SJCRH30 (cell line): ENCODE measurements around the gene ETV3. TPM values are rescaled to one million over a fixed set of nuclear protein-coding genes. Genes with fewer than 3 reads are reported as not detected.

Experiments used
- DNase-seq, 2 experiments: peaks; one replicate each; pipeline ENCODE4 v3.0.0-alpha.2; 2015 to 2020
- H3K27ac ChIP-seq: fragments of 250-450 bp; sonication (Bioruptor Pico); 2 replicates; pipeline ENCODE4 v1.5.1; 2020; ENCODE audit warnings: mild to moderate bottlenecking, moderate library complexity
- H3K27me3 ChIP-seq: fragments of 250-450 bp; sonication (Bioruptor Pico); 2 replicates; pipeline ENCODE4 v1.5.1; 2020; ENCODE audit warnings: mild to moderate bottlenecking, moderate library complexity
- H3K36me3 ChIP-seq: fragments of 250-450 bp; sonication (Bioruptor Pico); 2 replicates; pipeline ENCODE4 v1.5.1; 2020; ENCODE audit warnings: mild to moderate bottlenecking, moderate library complexity
- H3K4me1 ChIP-seq: fragments of 250-450 bp; sonication (Bioruptor Pico); 2 replicates; pipeline ENCODE4 v1.5.1; 2020; ENCODE audit warnings: mild to moderate bottlenecking, moderate library complexity
- H3K4me3 ChIP-seq: fragments of 250-450 bp; sonication (Bioruptor Pico); 2 replicates; pipeline ENCODE4 v1.5.1; 2020; ENCODE audit warnings: mild to moderate bottlenecking, moderate library complexity
- H3K9me3 ChIP-seq: fragments of 250-450 bp; sonication (Bioruptor Pico); replicated peaks from 2 replicates; pipeline ENCODE4 v1.5.1; 2020; ENCODE audit warnings: mild to moderate bottlenecking, moderate library complexity
- total RNA-seq: library from RNA; depleted of rRNA; stranded (reverse); fragments of >200 nt; shearing (Covaris generic); gene quantifications from 2 replicates; pipeline ENCODE4 v1.2.3, GENCODE V29; 2014

ETV3 gene
- total RNA-seq, 1 experiment from 2014 or later, result 12.5 TPM

DNA sequence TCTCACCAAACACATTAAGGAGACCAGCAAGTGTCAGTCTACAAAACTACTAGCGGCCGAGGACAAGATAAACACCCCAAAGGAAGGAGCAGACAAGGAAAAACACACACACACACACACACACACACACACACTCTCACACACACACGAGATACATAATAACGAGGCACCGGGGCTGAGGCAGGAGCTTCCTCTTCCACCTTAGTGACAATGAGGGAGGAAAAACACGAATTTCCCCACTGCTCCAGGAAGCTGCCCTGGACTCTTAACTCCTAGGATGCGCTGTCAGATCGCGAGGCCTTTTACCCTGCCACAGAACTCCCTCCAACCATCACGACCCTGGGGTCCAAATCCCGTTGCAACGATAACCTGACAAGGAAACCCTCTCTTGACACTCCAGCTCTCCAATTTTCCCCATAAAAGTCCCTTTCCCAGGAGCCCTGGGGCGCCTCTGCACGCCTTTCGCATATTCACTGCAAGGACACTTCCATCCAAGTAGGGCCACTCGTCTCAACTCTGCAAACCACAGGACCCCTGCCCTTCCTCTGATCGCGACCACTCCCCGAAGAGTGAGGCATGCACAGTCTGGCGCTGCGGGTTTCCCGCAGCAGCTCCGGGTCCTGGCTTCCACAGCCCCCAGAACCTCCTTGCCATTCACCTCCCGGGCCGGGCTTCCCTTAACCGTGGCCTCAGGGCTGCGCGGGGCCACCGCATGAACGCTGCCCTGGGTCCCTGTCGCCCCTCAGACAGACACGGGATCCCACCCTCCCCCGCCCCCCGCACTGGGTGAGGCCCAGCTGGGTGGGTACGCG, 581 bp downstream of the ETV3 start:
- Histone ChIP-seq H3K27me3 (no peaks in the 10 kb centered on the region), H3K4me3 (peak overlapping the region; percentile 79), H3K36me3 (peaks cover 27% of the 10 kb centered on the region), H3K4me1 (0 out of 2 replicates have a peak, but pooled peaks cover 4% of the 10 kb centered on the region), H3K27ac (peak overlapping the region; percentile 78), H3K9me3 (no peaks in the 10 kb centered on the region)
- no peak for DNase-seq

DNA sequence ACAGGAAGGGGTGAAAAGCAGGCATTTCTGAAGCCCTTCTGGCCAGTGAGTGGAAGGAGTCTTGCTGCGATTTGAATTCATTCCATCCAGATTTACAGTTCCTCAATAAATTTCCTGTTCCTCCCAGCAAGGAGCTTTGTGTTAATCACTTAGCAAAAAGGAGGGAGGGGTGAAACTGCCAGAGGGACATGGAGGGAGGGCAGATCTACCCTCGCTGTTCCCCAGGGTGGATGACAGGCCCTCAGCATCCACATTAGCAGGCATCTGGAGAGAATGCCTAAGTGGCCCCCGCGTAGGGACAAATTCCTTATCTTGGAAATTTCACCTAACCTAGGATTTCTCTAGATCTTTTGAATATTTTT, 1.2 kb downstream of the ETV3 start:
- no peaks in the 10 kb centered on the region for H3K9me3 ChIP-seq
- peak overlapping the region; percentile 79 for H3K4me3 ChIP-seq
- DNase-seq, result no peak
- H3K36me3 ChIP-seq, result peaks cover 30% of the 10 kb centered on the region
- H3K27ac ChIP-seq, result no peak overlapping the region
- 0 out of 2 replicates have a peak, but pooled peaks cover 4% of the 10 kb centered on the region for H3K4me1 ChIP-seq
- H3K27me3 ChIP-seq, result no peaks in the 10 kb centered on the region

- H3K4me1 ChIP-seq, result 0 out of 2 replicates have a peak, but pooled peaks cover 4% of the 10 kb centered on the region
- H3K36me3 ChIP-seq, result peaks cover 38% of the 10 kb centered on the region
- DNase-seq, result no peak
- no peaks in the 10 kb centered on the region for H3K9me3 ChIP-seq
- H3K4me3 ChIP-seq, result no peak overlapping the region
- H3K27ac ChIP-seq, result no peak overlapping the region
- no peaks in the 10 kb centered on the region for H3K27me3 ChIP-seq
Measured at GRCh38 chr1:157136133-157136532, 2.1 kb downstream of the ETV3 start.

DNA sequence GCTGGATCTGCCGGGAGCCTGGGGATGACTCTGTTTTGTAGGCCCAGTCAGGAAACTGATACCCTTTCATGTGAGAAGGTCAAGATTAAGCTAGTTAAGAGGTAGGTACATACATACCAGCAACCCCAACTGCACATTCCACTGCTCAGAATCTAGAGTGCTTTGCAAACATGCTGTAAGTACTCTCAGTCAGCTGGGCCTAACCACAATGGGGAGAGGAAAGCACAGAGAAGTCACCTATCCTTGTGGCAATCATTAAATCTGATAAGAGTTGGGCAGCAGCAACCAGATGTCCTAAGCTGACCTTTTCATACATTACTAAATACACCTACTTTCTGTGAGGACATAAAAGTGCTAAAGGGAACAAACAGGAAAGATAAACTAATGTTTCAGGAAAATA, 2.5 kb downstream of the ETV3 start:
- peaks cover 43% of the 10 kb centered on the region for H3K36me3 ChIP-seq
- H3K4me3 ChIP-seq, result no peak overlapping the region
- DNase-seq, result no peak

DNA sequence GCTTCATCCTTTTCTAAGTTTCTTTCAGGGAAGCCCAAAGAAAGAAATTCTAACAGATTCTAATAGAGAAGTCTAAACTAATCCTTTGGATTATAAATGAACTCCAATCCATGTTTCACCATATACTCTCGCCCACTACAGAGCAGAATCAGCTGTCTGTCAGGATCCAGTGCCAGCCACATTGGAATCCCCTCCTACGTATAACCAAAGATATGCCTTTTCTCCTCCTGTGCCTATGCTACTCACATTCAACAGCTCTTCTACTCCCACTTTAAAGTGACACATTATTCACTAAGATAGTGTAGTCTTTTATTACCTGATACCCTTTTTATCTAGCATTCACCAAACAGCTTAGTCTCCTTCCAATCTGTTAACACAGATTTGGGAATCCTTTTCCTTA, 3.1 kb downstream of the ETV3 start:
- Histone ChIP-seq H3K27me3 (no peaks in the 10 kb centered on the region), H3K9me3 (no peaks in the 10 kb centered on the region), H3K27ac (no peak overlapping the region), H3K36me3 (peaks cover 49% of the 10 kb centered on the region), H3K4me1 (0 out of 2 replicates have a peak, but pooled peaks cover 4% of the 10 kb centered on the region), H3K4me3 (no peak overlapping the region)
- no peak for DNase-seq

More for the DNA sequence above, 2.5 kb downstream of the ETV3 start:
- Histone ChIP-seq H3K4me1 (0 out of 2 replicates have a peak, but pooled peaks cover 4% of the 10 kb centered on the region), H3K27me3 (no peaks in the 10 kb centered on the region), H3K27ac (no peak overlapping the region), H3K9me3 (no peaks in the 10 kb centered on the region)

DNA sequence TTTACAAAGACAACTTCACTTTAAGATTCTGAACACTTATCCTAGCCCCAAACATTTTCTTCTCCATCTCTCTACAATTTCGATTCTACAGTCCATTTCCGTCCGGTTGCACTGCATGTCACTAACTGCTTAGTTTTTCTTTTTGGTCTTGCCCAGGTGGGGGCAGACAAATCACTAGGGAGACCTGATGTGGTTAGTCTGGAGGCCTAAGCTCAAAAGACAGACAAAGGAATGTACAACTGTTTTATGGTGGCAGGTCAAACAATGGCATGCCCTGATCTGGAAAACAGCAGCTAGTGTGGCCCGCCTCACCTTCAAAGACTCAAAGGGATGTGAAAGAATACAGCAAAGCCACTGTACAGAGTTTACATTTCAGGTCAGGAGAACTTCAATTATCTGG, 3.8 kb downstream of the ETV3 start:
- Histone ChIP-seq H3K9me3 (no peaks in the 10 kb centered on the region), H3K4me3 (no peak overlapping the region), H3K4me1 (0 out of 2 replicates have a peak, but pooled peaks cover 4% of the 10 kb centered on the region), H3K27ac (no peak overlapping the region), H3K27me3 (no peaks in the 10 kb centered on the region), H3K36me3 (peaks cover 51% of the 10 kb centered on the region)
- DNase-seq, result no peak

- H3K4me1 ChIP-seq, result no peaks in the 10 kb centered on the region
- DNase-seq, result no peak
- H3K27me3 ChIP-seq, result no peaks in the 10 kb centered on the region
- H3K36me3 ChIP-seq, result peaks cover 56% of the 10 kb centered on the region
- no peak overlapping the region for H3K4me3 ChIP-seq
- no peak overlapping the region for H3K27ac ChIP-seq
- no peaks in the 10 kb centered on the region for H3K9me3 ChIP-seq
Measured at GRCh38 chr1:157133426-157133825, 4.8 kb downstream of the ETV3 start.

DNA sequence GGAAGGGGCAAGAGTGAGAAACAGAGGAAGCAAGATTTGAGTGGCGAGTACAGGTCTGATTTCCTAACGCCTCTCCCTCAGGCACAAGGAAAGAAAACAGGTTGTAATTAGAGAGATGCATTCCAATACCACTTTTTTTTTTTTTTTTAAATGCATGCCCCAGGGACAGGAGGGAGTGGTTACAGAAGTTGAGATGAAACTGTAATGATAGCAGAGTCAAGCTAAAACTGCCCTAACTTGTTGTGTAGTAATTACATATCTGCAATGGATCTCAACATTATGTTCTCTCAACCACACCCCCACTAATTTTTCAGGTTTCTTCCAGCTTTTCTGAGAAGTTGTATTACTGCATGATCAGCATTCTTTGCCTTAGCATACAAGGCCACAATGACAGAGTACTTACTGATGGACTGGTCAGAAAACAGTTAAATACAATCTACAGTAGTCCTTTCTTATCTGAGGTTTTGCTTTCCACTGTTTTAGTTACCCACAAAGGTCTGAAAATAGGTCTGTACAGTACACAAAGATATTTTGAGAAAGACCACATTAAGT, 5.5 kb downstream of the ETV3 start:
- H3K36me3 ChIP-seq, result peaks cover 57% of the 10 kb centered on the region
- H3K27me3 ChIP-seq, result no peaks in the 10 kb centered on the region
- H3K4me3 ChIP-seq, result no peak overlapping the region
- H3K27ac ChIP-seq, result no peak overlapping the region
- H3K4me1 ChIP-seq, result no peaks in the 10 kb centered on the region
- no peaks in the 10 kb centered on the region for H3K9me3 ChIP-seq
- DNase-seq, result no peak

GRCh38 chr1:157132111-157132510, 6.1 kb downstream of the ETV3 start:
- Histone ChIP-seq H3K9me3 (no peaks in the 10 kb centered on the region), H3K27me3 (no peaks in the 10 kb centered on the region), H3K27ac (no peak overlapping the region), H3K36me3 (peaks cover 57% of the 10 kb centered on the region), H3K4me1 (no peaks in the 10 kb centered on the region), H3K4me3 (no peak overlapping the region)
- no peak for DNase-seq

- Histone ChIP-seq H3K36me3 (peaks cover 59% of the 10 kb centered on the region), H3K27me3 (no peaks in the 10 kb centered on the region), H3K9me3 (no peaks in the 10 kb centered on the region), H3K27ac (no peak overlapping the region), H3K4me1 (no peaks in the 10 kb centered on the region), H3K4me3 (no peak overlapping the region)
- DNase-seq, result no peak
Measured at GRCh38 chr1:157131281-157131680, 6.9 kb downstream of the ETV3 start.

DNA sequence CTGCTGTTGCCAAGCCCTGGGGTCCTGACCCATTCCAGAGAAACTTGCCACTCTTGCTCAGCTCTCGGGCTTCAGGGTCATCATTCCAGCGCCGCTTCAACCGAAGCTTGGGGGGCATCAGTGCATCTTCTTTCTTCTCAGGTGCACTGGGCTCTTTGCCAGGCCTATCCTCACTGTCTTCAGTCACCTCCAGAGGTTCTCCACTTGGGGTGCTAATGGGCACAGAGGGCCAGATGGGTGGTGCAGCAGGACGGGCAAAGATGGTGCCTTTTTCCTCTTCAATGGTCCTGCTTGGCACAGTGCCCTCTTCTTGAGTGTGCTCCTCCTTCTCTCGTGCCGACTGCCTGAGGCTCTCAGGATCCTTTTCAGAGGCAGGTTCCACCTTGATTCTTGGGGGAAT, 13.3 kb downstream of the ETV3 start:
- Histone ChIP-seq H3K27ac (no peak overlapping the region), H3K36me3 (peaks cover 12% of the 10 kb centered on the region; the same call in 1 of the 2 replicates), H3K27me3 (no peaks in the 10 kb centered on the region), H3K4me1 (no peaks in the 10 kb centered on the region), H3K4me3 (no peak overlapping the region), H3K9me3 (no peaks in the 10 kb centered on the region)
- no peak for DNase-seq

DNA sequence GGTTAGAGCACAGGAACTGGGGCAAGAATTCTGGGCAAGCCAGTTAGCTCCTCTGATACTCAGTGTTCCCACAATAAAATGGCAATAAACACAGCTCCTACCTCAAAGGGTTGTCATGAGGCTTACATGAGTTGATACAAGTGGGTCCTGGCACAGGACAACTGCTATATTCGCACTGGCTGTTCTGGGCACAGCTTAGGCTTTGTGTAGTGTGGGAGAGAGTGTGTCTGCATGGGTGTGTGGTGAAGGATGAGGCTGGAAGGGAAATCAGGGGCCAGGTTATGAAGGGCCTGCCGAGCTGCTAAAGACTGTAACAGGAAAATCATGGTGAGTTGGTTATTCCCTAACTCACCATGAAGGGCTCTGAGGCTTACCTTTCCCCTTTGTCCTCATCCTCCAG, 18.7 kb downstream of the ETV3 start:
- no peak for DNase-seq
- Histone ChIP-seq H3K9me3 (no peaks in the 10 kb centered on the region), H3K27me3 (no peaks in the 10 kb centered on the region; the same call in 1 of the 2 replicates), H3K36me3 (no peaks in the 10 kb centered on the region), H3K4me3 (no peak overlapping the region), H3K27ac (no peak overlapping the region), H3K4me1 (no peaks in the 10 kb centered on the region)

- H3K4me1 ChIP-seq, result no peaks in the 10 kb centered on the region
- no peak overlapping the region for H3K4me3 ChIP-seq
- DNase-seq, result no peak
- H3K27me3 ChIP-seq, result no peaks in the 10 kb centered on the region; the same call in 1 of the 2 replicates
- no peak overlapping the region for H3K27ac ChIP-seq
- H3K9me3 ChIP-seq, result no peaks in the 10 kb centered on the region
- no peaks in the 10 kb centered on the region for H3K36me3 ChIP-seq
Measured at GRCh38 chr1:157119008-157119407, 19.2 kb downstream of the ETV3 start.

DNA sequence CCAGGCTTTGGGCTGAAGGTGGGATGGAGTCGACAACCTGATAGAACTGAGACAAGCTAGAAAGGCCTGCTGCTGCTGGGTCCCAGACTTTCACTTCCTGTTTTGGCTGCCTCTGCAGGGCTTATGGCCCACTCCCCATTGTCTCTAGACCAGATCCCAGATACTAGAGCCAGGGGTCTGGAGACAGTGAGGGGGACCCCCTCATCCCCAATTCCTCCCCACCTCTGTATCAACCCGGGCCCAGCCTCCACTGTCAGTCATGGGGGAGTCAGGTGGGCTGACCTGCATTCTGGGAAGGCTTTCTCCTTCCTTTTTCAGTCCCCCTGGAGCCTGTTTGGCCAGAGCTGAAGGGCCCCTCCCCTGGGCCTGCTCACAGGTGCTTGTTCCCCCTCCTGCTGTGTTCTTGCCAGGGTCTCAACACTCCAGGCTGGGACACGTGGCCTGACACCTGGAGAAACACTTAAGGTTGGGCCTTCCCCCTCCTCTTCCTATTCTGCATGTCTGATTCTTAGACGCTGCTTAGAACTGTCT, 20.6 kb downstream of the ETV3 start:
- no peak for DNase-seq
- Histone ChIP-seq H3K9me3 (no peaks in the 10 kb centered on the region), H3K4me3 (no peak overlapping the region), H3K36me3 (no peaks in the 10 kb centered on the region), H3K4me1 (no peaks in the 10 kb centered on the region), H3K27ac (no peak overlapping the region), H3K27me3 (peaks cover 4% of the 10 kb centered on the region)

GRCh38 chr1:157116737-157117103, 21.5 kb downstream of the ETV3 start:
- H3K4me1 ChIP-seq, result no peaks in the 10 kb centered on the region
- no peaks in the 10 kb centered on the region for H3K36me3 ChIP-seq
- H3K27me3 ChIP-seq, result peaks cover 4% of the 10 kb centered on the region
- H3K27ac ChIP-seq, result no peak overlapping the region
- DNase-seq, result no peak
- no peaks in the 10 kb centered on the region for H3K9me3 ChIP-seq
- H3K4me3 ChIP-seq, result no peak overlapping the region
